Mesendoderm (in vitro differentiated cells): ENCODE results near the gene SARM1.

Source experiments
- DNase-seq: peaks from one replicate; pipeline ENCODE4 v3.0.0; 2013
- H2AK5ac ChIP-seq: 2 replicates; pipeline ENCODE4 v1.6.1; 2013; ENCODE audit warnings: low read length, inconsistent platforms
- H2BK120ac ChIP-seq: 2 replicates; pipeline ENCODE4 v1.6.1; 2013; ENCODE audit warnings: low read depth, mild to moderate bottlenecking, low read length, moderate library complexity, mixed read lengths
- H2BK15ac ChIP-seq: replicated peaks from 2 replicates; pipeline ENCODE4 v1.6.1; 2013; ENCODE audit warnings: low read depth, mild to moderate bottlenecking, moderate library complexity
- H2BK5ac ChIP-seq: 2 replicates; pipeline ENCODE4 v1.6.1; 2013; ENCODE audit warnings: low read length, inconsistent platforms
- H3K18ac ChIP-seq: 2 replicates; pipeline ENCODE4 v1.6.1; 2013; ENCODE audit warnings: mild to moderate bottlenecking, low read length, mixed read lengths
- H3K23ac ChIP-seq: one replicate; pipeline ENCODE4 v1.6.1; 2013; ENCODE audit warnings: low read length
- H3K27ac ChIP-seq: 2 replicates; pipeline ENCODE4 v1.5.1; 2013; ENCODE audit warnings: low read depth, mild to moderate bottlenecking, inconsistent platforms, low read length, moderate library complexity
- H3K27me3 ChIP-seq: 2 replicates; pipeline ENCODE4 v1.6.1; 2013; ENCODE audit warnings: low read length, control low read depth, mild to moderate bottlenecking, inconsistent platforms; ENCODE audit not compliant: insufficient read depth, poor library complexity
- H3K36me3 ChIP-seq: 2 replicates; pipeline ENCODE4 v1.6.1; 2013; ENCODE audit warnings: low read length, inconsistent platforms; ENCODE audit not compliant: control insufficient read depth, insufficient read depth
- H3K4ac ChIP-seq: one replicate; pipeline ENCODE4 v1.6.1; 2013; ENCODE audit warnings: low read depth, mild to moderate bottlenecking, low read length, moderate library complexity
- H3K4me1 ChIP-seq: 2 replicates; pipeline ENCODE4 v1.6.1; 2013; ENCODE audit warnings: low read depth, low read length, inconsistent platforms; ENCODE audit not compliant: control insufficient read depth
- H3K4me2 ChIP-seq: 2 replicates; pipeline ENCODE4 v1.6.1; 2013; ENCODE audit warnings: low read length
- H3K4me3 ChIP-seq: 2 replicates; pipeline ENCODE4 v1.5.1; 2013; ENCODE audit warnings: mild to moderate bottlenecking, low read length
- H3K56ac ChIP-seq: one replicate; pipeline ENCODE4 v1.6.1; 2013; ENCODE audit warnings: low read length
- H3K79me1 ChIP-seq: 2 replicates; pipeline ENCODE4 v1.6.1; 2013; ENCODE audit warnings: low read length, inconsistent platforms
- H3K79me2 ChIP-seq: 2 replicates; pipeline ENCODE4 v1.6.1; 2013; ENCODE audit warnings: mild to moderate bottlenecking, low read length; ENCODE audit not compliant: control insufficient read depth, insufficient read depth
- H3K9ac ChIP-seq: 2 replicates; pipeline ENCODE4 v1.6.1; 2013; ENCODE audit warnings: low read length, inconsistent platforms
- H4K5ac ChIP-seq: one replicate; pipeline ENCODE4 v1.6.1; 2013; ENCODE audit warnings: low read length
- H4K8ac ChIP-seq: one replicate; pipeline ENCODE4 v1.6.1; 2013; ENCODE audit warnings: low read depth, mild to moderate bottlenecking, control low read depth, low read length, moderate library complexity
- WGBS: extraction: QIAGEN DNeasy Blood & Tissue Kit; methylation state at CpG from one replicate; pipeline ENCODE4 v1.1.7; 2013; ENCODE audit warnings: low lambda C conversion rate, missing lambda C conversion rate; ENCODE audit not compliant: insufficient coverage; ENCODE audit errors: extremely low coverage; 5-methylcytosine and 5-hydroxymethylcytosine counted together

SARM1 gene

GRCh38 chr17:28404007-28404406 is 32.5 kb downstream of the SARM1 start:
- no peak overlapping the region for H4K5ac ChIP-seq
- DNase-seq = no peak
- H2AK5ac ChIP-seq = no peak overlapping the region
- no peaks in the 10 kb centered on the region for H3K79me1 ChIP-seq
- no peak overlapping the region for H3K27ac ChIP-seq
- H2BK15ac ChIP-seq = no peak overlapping the region
- no peak overlapping the region for H3K4me2 ChIP-seq
- no peak overlapping the region for H2BK5ac ChIP-seq
- no peak overlapping the region for H3K56ac ChIP-seq
- no peak overlapping the region for H3K23ac ChIP-seq
- H3K79me2 ChIP-seq = no peaks in the 10 kb centered on the region
- no CpG with 5 or more reads among the region's 2 CpGs for WGBS
- H3K36me3 ChIP-seq = no peaks in the 10 kb centered on the region
- no peak overlapping the region for H4K8ac ChIP-seq
- no peak overlapping the region for H3K4me3 ChIP-seq
- H3K4me1 ChIP-seq = peaks cover 21% of the 10 kb centered on the region
- H3K18ac ChIP-seq = no peak overlapping the region
- H3K4ac ChIP-seq = no peak overlapping the region
- no peak overlapping the region for H2BK120ac ChIP-seq
- no peak overlapping the region for H3K9ac ChIP-seq
- H3K27me3 ChIP-seq = no peaks in the 10 kb centered on the region

DNA sequence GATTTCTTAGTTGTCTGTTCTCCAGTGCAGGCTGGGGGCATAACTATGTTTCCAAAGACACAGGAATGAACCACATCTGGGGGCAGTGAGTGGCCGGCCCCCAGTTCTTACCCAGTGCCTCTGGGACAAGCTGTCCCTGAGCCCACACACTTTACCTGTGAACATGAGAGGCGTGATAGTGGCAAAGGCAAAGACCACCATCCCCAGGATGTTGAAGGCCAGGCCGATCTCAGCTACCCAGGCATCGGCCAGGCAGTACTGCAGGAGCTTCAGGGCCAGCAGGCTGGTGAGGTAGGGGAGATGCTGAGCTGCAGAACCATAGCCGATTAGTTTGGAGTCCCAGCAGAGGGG is 32.9 kb downstream of the SARM1 start:
- no peaks in the 10 kb centered on the region for H3K36me3 ChIP-seq
- H4K5ac ChIP-seq = no peak overlapping the region
- peaks cover 21% of the 10 kb centered on the region for H3K4me1 ChIP-seq
- no peaks in the 10 kb centered on the region for H3K27me3 ChIP-seq
- no peak overlapping the region for H4K8ac ChIP-seq
- WGBS = no CpG with 5 or more reads among the region's 5 CpGs
- no peak overlapping the region for H3K18ac ChIP-seq
- DNase-seq = no peak
- no peak overlapping the region for H3K23ac ChIP-seq
- no peak overlapping the region for H2BK120ac ChIP-seq
- no peak overlapping the region for H3K4me2 ChIP-seq
- H2BK15ac ChIP-seq = no peak overlapping the region
- H3K4ac ChIP-seq = no peak overlapping the region
- no peaks in the 10 kb centered on the region for H3K79me1 ChIP-seq
- H3K56ac ChIP-seq = no peak overlapping the region
- no peak overlapping the region for H3K4me3 ChIP-seq
- no peak overlapping the region for H2BK5ac ChIP-seq
- no peak overlapping the region for H3K27ac ChIP-seq
- no peaks in the 10 kb centered on the region for H3K79me2 ChIP-seq
- peak overlapping the region; percentile 67 for H2AK5ac ChIP-seq
- no peak overlapping the region for H3K9ac ChIP-seq

- Histone ChIP-seq H3K79me2 (no peaks in the 10 kb centered on the region), H2AK5ac (no peak overlapping the region), H3K9ac (peak overlapping the region; percentile 64), H3K4ac (no peak overlapping the region), H4K8ac (no peak overlapping the region), H2BK15ac (no peak overlapping the region), H2BK120ac (no peak overlapping the region), H3K23ac (no peak overlapping the region), H3K36me3 (no peaks in the 10 kb centered on the region), H3K4me1 (peaks cover 21% of the 10 kb centered on the region), H3K4me3 (no peak overlapping the region), H3K18ac (peak overlapping the region; percentile 24), H3K4me2 (peak overlapping the region; percentile 52), H4K5ac (peak overlapping the region; percentile 59), H3K56ac (peak overlapping the region; percentile 75), H3K27me3 (no peaks in the 10 kb centered on the region), H3K79me1 (no peaks in the 10 kb centered on the region), H3K27ac (no peak overlapping the region), H2BK5ac (peak overlapping the region; percentile 18)
- no peak for DNase-seq
- WGBS = no CpG with 5 or more reads among the region's 33 CpGs
These were observed 33.5 kb downstream of the SARM1 start for GRCh38 chr17:28404812-28405570.

GRCh38 chr17:28405632-28406472 is 34.4 kb downstream of the SARM1 start, which contains the start of gene SLC46A1:
SLC46A1 (minus strand) TSS chr17:28406212; CDS start chr17:28406114, 98 bp downstream.
- peak within 1 kb of the TSS; percentile 18 for H2BK5ac ChIP-seq
- H3K27ac ChIP-seq = peak within 1 kb of the TSS; percentile 85
- no CpG with 5 or more reads among the region's 70 CpGs for WGBS
- H2BK120ac ChIP-seq = peak within 1 kb of the TSS; percentile 49
- peak; percentile 78 for DNase-seq
- H3K79me1 ChIP-seq = no peaks in the 10 kb centered on the region
- peak within 1 kb of the TSS; percentile 29 for H3K4ac ChIP-seq
- peak within 1 kb of the TSS; percentile 11 for H2AK5ac ChIP-seq
- H3K79me2 ChIP-seq = no peaks in the 10 kb centered on the region
- no peak within 1 kb of the TSS for H4K8ac ChIP-seq
- H3K18ac ChIP-seq = peak within 1 kb of the TSS; percentile 85
- no peaks in the 10 kb centered on the region for H3K27me3 ChIP-seq
- H3K4me2 ChIP-seq = peak within 1 kb of the TSS; percentile 95
- H3K36me3 ChIP-seq = no peaks in the 10 kb centered on the region
- peak within 1 kb of the TSS; percentile 59 for H3K23ac ChIP-seq
- peak within 1 kb of the TSS; percentile 77 for H3K9ac ChIP-seq
- H3K4me1 ChIP-seq = peaks cover 21% of the 10 kb centered on the region
- peak within 1 kb of the TSS; percentile 55 for H3K4me3 ChIP-seq
- H4K5ac ChIP-seq = peak within 1 kb of the TSS; percentile 59
- no peak within 1 kb of the TSS for H2BK15ac ChIP-seq
- H3K56ac ChIP-seq = peak within 1 kb of the TSS; percentile 91

- no peaks in the 10 kb centered on the region for H3K27me3 ChIP-seq
- H2BK15ac ChIP-seq = no peak overlapping the region
- H3K9ac ChIP-seq = peak overlapping the region; percentile 77
- no CpG with 5 or more reads among the region's 9 CpGs for WGBS
- peaks cover 21% of the 10 kb centered on the region for H3K4me1 ChIP-seq
- H3K36me3 ChIP-seq = no peaks in the 10 kb centered on the region
- no peaks in the 10 kb centered on the region for H3K79me1 ChIP-seq
- no peak overlapping the region for H3K18ac ChIP-seq
- peak overlapping the region; percentile 11 for H2AK5ac ChIP-seq
- H4K5ac ChIP-seq = no peak overlapping the region
- H3K27ac ChIP-seq = no peak overlapping the region
- H2BK120ac ChIP-seq = no peak overlapping the region
- no peak overlapping the region for H4K8ac ChIP-seq
- H3K56ac ChIP-seq = peak overlapping the region; percentile 91
- no peaks in the 10 kb centered on the region for H3K79me2 ChIP-seq
- H3K23ac ChIP-seq = peak overlapping the region; percentile 59
- H3K4ac ChIP-seq = peak overlapping the region; percentile 6
- DNase-seq = peak; percentile 73
- H3K4me2 ChIP-seq = peak overlapping the region; percentile 95
- peak overlapping the region; percentile 6 for H3K4me3 ChIP-seq
- H2BK5ac ChIP-seq = no peak overlapping the region
These were observed 35.0 kb downstream of the SARM1 start for GRCh38 chr17:28406473-28406814.
